Stimulated activated CD8-positive, alpha-beta memory T cell treated with anti-CD3 and anti-CD28 coated beads, Interleukin-4, amount 100 ng/mL, for 48 hours (primary cell): ENCODE results near the gene FKBP5.
"Not testable (repeated sequence)": the region's sequence is repeated elsewhere in the genome, so short reads cannot be mapped to it uniquely, and the experiment has no call there.

Experiments
- DNase-seq: peaks from one replicate; pipeline ENCODE4 v3.0.0-alpha.2; 2020

The FKBP5 gene

GRCh38 chr6:35605600-35605999 lies 83.1 kb downstream of the FKBP5 start:
- DNase-seq: no peak

GRCh38 chr6:35603326-35604202 lies 85.2 kb downstream of the FKBP5 start:
- DNase-seq: no peak

GRCh38 chr6:35602133-35602946 lies 86.4 kb downstream of the FKBP5 start:
- no peak for DNase-seq

- peak; percentile 44 for DNase-seq
These were observed 87.2 kb downstream of the FKBP5 start for GRCh38 chr6:35601331-35602132.

GRCh38 chr6:35600659-35601125 lies 88.0 kb downstream of the FKBP5 start:
- no peak for DNase-seq

- no peak for DNase-seq
These were observed 88.7 kb downstream of the FKBP5 start for GRCh38 chr6:35599761-35600658.

GRCh38 chr6:35598621-35599020 lies 90.1 kb downstream of the FKBP5 start:
- not testable (repeated sequence) for DNase-seq

- no peak for DNase-seq
These were observed 92.0 kb downstream of the FKBP5 start for GRCh38 chr6:35596448-35597442.

GRCh38 chr6:35594503-35595186 lies 94.1 kb downstream of the FKBP5 start:
- no peak for DNase-seq

- DNase-seq: no peak
These were observed 96.5 kb downstream of the FKBP5 start for GRCh38 chr6:35592178-35592577.

- no peak for DNase-seq
These were observed 98.1 kb downstream of the FKBP5 start for GRCh38 chr6:35590622-35591066.

GRCh38 chr6:35589904-35590303 lies 98.8 kb downstream of the FKBP5 start:
- DNase-seq: no peak

GRCh38 chr6:35589201-35589739 lies 99.4 kb downstream of the FKBP5 start:
- no peak for DNase-seq

- DNase-seq: no peak
These were observed 101.5 kb downstream of the FKBP5 start for GRCh38 chr6:35587167-35587566.

- no peak for DNase-seq
These were observed 102.2 kb downstream of the FKBP5 start for GRCh38 chr6:35586542-35586941.

GRCh38 chr6:35585658-35586057 lies 103.1 kb downstream of the FKBP5 start:
- no peak for DNase-seq

- DNase-seq: peak; percentile 76
These were observed 104.6 kb downstream of the FKBP5 start for GRCh38 chr6:35583893-35584688.

- DNase-seq: no peak
These were observed 106.4 kb downstream of the FKBP5 start for GRCh38 chr6:35582315-35582714.

- DNase-seq: no peak
These were observed 107.1 kb downstream of the FKBP5 start for GRCh38 chr6:35581633-35582032.
